Esophagus mucosa (tissue), 1 donor: ENCODE results near the gene MYADM. TPM values are rescaled to one million over a fixed set of nuclear protein-coding genes. Genes with fewer than 3 reads are reported as not detected.
A peak's percentile ranks its signal among the peaks of the same experiment; 100 is the strongest.
"Not testable (repeated sequence)": the region's sequence is repeated elsewhere in the genome, so short reads cannot be mapped to it uniquely, and the experiment has no call there.

Experiments
- ATAC-seq: fragments of 200-7000 bp; cut with Tn5 transposase; one replicate; pipeline ENCODE4 v1.9.1; 2020
- total RNA-seq: library from RNA; stranded (reverse); gene quantifications from one replicate; pipeline ENCODE4 v1.2.4, GENCODE V29; 2023
- donor health status: DM: yes; HTN: yes; CAD: no.

Gene MYADM
- total RNA-seq, 1 donor from 2014 or later, result 6.9 TPM

DNA sequence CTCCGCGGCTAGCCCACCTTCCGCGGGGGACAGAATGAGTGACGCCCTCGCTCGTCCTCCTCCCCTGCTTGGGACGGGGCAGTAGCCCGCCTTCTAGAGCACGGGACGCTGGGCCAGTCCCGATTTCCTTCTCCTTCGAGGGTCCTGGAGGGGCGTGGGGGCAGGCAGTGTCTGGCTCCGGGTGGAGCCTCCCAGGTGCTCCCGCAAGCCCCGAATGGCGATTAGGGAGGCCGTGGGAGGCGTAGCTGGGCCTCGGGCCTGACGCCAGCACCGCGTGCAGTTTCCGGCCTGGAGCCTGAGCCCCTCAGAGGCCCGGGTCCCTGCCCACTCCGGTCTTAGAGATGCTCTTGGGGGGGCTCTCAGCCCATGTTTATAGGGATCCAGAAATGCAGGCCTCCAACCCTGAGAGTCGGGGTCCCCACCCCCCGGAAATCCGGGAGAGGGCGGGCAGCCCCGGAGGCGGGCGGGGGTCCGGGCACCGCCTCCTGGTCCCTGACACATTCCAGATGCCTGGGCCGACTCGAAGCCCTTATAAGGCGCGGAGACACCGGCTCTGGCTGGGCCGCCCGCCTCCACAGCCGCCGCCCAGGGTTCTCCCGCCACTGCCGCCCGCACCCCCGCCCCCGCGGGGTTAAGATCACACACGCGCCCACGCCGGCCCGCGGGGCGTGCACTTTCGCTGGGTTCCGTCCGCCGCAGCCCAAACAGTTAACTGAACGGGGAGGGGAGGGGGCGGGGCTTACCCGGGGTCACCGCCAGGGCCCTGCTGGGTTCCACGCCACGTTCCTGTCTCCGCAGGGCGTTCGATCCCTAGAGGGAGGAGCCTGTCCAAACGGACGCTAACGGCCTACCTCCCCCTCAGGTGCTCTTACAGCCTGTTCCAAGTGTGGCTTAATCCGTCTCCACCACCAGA, 1.5 kb downstream of the MYADM start:
- peak; percentile 58 for ATAC-seq

GRCh38 chr19:53869805-53870484, 2.3 kb downstream of the MYADM start:
- not testable (repeated sequence) for ATAC-seq

DNA sequence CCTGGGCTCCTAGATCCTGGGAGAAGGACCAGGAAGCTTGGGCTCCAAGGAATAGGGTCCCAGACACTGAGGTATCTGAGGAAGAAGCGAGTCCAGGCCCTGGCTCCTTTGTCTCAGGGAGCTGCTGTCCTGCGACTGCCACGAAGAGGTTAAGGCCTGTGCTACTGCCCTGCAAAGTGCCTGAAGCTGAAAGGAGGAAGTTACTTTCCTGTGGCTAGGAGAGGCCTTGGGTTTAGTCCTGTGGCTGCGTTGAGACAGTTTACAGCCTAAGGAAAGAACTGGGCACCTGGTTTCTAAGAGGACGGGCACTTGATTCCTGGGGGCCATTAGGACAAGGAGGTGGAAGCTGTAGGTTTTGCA, 2.8 kb downstream of the MYADM start:
- ATAC-seq, result no peak

DNA sequence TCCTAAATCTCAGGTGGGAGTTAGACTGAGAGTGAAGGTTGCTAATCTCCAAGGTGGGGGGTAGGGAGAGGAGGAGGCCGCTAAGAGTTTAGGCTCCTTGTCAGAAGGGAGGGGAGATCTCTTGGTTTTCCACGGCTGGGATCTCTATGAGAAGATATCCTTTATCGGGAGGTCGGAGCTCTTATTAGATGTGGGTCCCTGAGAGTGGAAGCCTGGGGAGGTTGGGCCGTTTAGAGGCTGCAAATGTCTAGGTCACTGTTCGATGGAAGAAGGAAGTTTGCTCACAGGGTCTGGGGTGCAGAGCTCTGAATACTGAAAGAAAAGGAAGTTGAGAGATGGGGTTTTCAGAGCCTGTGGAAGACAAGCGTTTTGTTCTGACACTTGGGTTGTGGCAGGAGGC, 3.8 kb downstream of the MYADM start:
- no peak for ATAC-seq

- ATAC-seq, result no peak
These were observed 5.1 kb downstream of the MYADM start for GRCh38 chr19:53872762-53873161.

DNA sequence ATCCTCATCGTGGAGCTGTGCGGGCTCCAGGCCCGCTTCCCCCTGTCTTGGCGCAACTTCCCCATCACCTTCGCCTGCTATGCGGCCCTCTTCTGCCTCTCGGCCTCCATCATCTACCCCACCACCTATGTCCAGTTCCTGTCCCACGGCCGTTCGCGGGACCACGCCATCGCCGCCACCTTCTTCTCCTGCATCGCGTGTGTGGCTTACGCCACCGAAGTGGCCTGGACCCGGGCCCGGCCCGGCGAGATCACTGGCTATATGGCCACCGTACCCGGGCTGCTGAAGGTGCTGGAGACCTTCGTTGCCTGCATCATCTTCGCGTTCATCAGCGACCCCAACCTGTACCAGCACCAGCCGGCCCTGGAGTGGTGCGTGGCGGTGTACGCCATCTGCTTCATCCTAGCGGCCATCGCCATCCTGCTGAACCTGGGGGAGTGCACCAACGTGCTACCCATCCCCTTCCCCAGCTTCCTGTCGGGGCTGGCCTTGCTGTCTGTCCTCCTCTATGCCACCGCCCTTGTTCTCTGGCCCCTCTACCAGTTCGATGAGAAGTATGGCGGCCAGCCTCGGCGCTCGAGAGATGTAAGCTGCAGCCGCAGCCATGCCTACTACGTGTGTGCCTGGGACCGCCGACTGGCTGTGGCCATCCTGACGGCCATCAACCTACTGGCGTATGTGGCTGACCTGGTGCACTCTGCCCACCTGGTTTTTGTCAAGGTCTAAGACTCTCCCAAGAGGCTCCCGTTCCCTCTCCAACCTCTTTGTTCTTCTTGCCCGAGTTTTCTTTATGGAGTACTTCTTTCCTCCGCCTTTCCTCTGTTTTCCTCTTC, 6.3 kb downstream of the MYADM start:
- no peak for ATAC-seq

DNA sequence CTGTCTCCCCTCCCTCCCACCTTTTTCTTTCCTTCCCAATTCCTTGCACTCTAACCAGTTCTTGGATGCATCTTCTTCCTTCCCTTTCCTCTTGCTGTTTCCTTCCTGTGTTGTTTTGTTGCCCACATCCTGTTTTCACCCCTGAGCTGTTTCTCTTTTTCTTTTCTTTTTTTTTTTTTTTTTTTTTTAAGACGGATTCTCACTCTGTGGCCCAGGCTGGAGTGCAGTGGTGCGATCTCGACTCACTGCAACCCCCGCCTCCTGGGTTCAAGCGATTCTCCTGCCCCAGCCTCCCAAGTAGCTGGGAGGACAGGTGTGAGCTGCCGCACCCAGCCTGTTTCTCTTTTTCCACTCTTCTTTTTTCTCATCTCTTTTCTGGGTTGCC, 6.9 kb downstream of the MYADM start:
- no peak for ATAC-seq

DNA sequence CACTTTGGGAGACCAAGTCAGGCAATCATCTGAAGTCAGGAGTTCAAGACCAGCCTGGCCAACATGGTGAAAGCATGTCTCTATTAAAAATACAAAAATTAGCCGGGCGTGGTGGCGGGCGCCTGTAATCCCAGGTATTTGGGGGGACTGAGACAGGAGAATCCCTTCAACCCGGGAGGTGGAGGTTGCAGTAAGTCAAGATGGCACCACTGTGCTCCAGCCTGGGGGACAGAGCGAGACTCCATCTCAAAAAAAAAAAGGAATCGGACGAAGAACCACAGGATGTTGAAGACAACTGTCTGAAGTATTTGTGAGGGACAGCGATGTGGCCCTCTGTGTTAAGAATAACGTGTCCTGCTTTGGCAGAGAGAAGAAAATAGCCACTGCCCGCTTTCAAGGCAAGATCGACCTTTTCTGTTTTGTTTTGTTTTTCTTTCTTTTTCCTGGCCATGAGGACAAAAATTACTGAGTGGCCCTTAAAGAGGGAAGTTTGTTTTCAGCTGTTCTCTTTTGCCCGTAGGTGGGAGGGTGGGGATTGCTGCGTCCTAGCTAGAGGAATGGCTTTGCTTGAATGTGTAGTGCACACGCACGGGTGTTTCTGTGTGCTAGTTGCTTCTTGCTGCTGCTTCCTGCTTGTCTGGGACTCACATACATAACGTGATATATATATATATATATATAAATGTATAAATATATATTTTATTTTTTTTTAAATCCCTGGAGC, 8.1 kb downstream of the MYADM start:
- ATAC-seq, result no peak

DNA sequence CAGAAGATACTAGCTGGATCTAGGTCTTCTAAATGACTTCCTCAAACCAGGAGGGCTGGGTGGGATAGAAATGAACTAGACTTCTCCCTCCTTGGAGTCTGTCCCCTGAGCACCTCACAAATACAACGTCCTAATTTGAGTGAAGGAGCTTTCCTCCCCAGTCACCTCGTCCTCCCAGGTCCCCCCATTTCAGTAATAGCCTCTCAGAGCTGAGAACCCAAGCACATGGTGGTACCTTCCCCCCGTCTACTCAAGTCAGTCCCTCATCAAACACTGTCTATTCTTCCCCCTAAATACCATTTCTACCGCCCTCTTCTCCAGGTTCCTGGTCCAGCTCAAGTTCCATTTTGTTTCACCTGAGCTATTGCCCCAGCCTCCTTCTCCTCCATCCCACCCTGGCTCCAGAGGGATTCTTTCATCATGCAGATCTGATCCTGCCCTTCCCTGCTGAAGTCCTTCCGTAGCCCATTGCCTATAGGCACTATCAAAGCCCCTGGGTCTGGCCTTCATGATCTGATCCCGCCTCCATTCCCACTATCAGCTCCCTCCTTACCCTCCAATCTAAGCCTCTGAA, 9.1 kb downstream of the MYADM start:
- ATAC-seq, result no peak

- ATAC-seq, result no peak
These were observed 9.7 kb downstream of the MYADM start for GRCh38 chr19:53877361-53877766.

DNA sequence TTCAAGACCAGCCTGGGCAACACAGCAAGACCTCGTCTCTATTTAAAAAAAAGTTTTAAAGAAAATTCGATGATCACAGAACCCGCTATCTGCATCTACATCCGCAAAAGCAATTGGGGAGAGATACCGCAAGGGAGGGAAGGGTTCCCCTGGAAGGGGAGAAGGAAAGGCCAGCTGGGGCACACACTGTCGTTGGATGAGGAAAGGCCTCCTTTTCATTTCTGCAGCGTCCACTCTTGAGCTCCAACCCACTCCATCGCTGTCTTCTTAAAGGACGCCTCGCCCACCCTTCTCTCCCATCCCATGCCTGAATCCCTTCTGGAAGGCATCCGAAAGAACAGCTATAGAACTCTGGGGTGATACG, 11.1 kb downstream of the MYADM start:
- ATAC-seq, result no peak

DNA sequence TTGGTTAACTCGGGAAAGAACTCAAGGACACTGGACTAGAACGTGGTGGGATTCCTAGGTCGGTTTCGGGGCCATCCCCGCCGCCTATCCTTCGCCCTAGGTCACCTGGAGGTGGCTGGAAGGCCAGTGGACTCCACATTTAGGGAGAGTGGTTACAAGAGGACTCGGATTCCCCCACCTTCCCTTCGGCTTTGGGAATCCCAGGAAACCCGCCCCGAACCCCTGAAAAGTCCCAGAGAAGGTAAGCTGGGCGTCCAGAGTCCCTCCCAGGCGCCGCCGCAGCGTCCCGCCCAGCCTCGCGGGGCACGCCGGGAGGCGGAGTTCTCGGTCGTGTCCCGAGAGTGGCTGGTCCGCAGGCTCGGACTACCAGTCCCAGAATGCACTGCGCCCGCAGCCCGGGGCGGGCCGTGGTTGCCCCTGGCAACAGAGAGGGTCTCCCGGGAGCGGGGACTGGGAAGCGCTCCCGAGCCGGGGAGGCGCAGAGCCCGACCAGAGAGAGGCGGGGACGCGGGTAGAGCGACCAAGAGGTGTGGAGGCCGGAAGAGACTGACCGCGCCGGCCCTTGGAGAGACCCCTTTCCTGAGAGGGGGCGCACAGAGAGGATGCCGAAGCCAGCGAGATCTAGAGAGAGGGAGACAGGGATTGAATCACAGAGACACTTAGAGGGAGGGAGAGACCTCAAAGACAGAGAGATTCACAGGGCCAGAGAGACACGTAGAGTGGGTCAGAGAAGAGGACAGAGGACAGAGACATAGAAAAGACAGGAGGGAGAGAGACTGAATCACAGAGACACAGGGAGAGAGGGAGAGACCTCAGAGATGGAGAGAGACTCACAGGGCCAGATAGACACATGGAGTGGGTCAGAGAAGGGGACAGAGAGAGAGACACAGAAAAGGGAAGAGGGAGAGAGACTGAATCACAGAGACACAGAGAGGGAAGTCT, 11.7 kb downstream of the MYADM start:
- ATAC-seq, result peak; percentile 92

DNA sequence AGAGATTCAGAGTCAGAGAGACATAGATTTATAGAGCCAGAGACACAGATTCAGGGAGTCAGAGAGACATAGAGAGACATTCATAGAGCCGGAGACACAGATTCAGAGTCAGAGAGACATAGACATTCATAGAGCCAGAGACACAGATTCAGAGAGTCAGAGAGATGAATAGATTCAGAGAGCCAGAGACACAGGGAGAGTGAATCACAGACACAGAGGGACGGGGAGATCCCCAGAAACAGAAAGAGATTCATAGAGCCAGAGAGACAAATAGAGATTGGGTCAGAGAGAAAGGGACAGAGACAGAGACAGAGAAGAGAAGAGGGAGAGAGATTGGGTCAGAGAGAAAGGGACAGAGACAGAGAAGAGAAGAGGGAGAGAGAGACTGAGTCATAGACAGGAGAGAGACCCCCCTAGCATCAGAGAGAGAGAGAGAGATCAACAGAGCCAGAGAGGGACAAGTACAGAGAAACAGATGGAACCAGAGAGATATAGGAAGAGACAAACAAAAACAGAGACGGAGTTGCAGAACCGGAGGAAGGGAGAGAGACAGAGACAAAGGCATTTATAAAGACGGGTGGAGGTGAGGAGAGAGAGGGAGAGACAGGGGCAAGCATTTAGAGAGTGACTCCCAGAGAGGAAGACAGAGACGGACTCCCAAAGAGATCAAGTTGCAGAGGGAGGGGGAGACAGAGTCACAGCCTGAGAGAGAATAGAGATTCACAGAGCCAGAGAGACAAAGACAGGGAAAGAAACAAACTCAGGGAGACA, 13.2 kb downstream of the MYADM start:
- ATAC-seq, result no peak

DNA sequence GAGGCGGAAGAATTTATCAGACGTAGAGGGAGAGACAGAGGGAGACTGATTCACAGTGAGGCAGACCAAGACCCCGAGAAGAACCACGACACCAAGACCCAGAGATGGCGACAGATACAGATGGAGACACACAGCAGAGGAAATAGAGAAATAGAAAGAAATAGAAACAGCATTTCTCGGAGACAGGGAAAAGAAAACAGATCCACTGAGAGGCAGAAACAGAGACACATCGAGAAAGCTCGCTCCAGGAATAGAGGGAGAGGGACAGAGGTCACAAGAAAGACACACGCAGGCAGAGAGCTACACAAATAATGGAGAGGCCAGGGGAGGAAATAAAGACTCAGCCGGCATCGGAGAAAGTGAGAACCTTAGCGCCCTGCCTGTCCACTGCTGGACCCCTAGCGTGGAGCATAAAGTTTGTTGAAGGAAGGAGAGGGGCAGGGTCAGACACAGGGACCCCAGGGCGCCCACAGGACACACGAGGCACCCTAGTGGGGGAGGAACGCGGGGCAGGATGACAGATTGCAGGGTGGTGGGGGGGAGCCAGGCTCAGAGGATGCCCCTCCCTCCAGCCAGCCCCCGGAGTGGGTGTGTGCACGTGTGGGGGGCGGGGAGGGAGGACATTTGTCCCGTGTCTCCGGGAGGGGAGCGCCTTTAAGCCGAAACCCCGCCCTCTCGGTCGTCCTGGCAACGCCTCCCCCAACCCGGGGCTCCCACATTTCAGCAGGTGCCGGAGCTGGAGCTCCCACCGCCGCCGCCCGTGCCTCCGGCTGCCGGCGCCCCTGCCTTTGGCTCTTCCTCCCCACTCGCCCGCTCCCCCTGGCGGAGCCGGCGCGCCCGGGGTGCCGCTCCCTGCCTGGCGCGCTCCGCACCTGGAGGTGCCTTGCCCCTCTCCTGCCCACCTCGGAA, 14.1 kb downstream of the MYADM start, which contains the start of gene PRKCG:
Gene PRKCG (plus strand): TSS at position 716 of the 909 bp plus-strand sequence. CDS start 298 bp downstream, outside the sequence.
- ATAC-seq, result no peak

GRCh38 chr19:53882391-53883050, 14.8 kb downstream of the MYADM start:
- no peak for ATAC-seq

- ATAC-seq, result no peak
These were observed 15.6 kb downstream of the MYADM start for GRCh38 chr19:53883231-53883661.

DNA sequence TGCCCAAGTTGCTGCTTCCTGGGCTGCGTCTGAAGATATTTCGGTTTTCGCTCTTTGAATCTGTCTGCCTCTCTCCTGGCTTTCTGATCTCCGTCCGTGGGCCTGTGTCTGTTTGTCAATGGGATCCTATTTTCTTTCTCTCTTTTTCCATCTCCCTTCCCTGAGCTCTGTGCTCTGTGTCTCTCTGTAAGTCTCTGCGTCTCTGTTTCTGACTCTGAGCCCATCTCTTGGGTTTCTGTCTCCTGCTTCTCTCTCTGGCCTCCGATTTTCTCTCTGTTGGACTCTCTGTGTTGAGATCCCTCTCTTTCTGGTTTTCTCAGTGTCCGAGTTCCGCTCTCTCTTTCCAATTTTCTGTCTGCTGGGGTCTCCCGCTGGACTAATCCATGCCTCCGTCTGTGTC, 16.1 kb downstream of the MYADM start:
- no peak for ATAC-seq

GRCh38 chr19:53884256-53884655, 16.6 kb downstream of the MYADM start:
- ATAC-seq, result no peak
